NOMO-1 (cell line): Measurements from ENCODE around the gene ABCB8.

Source experiments
- DNase-seq, 2 experiments: peaks; one replicate each; lab custom pipeline; 2025; ENCODE audit not compliant: unreplicated experiment in 2 of 2; lab: John Stamatoyannopoulos, UW

The ABCB8 gene

GRCh38 chr7:151083071-151083823, 55.0 kb downstream of the ABCB8 start, which contains the start of gene TMUB1:
Gene TMUB1 (minus strand): TSS chr7:151083493. CDS start chr7:151082563, 930 bp downstream.
- peak; percentile 12 to 52 for DNase-seq

DNA sequence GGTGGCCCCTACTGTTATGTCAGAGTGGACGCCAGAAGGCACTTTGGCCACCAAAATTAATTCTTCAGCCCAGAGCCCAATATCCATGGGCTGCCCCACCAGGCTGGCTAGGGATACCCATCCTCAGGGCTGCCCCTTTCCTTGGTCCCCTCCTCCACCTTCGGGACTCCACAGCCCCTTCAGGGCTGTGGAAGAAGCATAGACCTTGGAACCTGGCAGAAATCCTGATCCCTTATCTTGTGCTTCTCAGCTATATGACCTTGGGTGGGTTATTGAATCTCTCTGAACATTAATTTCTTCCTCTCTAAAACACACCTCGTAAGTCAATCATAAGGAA, 55.5 kb downstream of the ABCB8 start:
- no peak for DNase-seq

GRCh38 chr7:151085329-151085690, 57.1 kb downstream of the ABCB8 start:
- DNase-seq, result no peak

- DNase-seq, result peak; percentile 22 to 27
Measured at GRCh38 chr7:151085691-151086620, 57.7 kb downstream of the ABCB8 start, which contains the start of gene AGAP3. Gene AGAP3 (plus strand): TSS chr7:151086475. CDS start chr7:151086742, 267 bp downstream.

DNA sequence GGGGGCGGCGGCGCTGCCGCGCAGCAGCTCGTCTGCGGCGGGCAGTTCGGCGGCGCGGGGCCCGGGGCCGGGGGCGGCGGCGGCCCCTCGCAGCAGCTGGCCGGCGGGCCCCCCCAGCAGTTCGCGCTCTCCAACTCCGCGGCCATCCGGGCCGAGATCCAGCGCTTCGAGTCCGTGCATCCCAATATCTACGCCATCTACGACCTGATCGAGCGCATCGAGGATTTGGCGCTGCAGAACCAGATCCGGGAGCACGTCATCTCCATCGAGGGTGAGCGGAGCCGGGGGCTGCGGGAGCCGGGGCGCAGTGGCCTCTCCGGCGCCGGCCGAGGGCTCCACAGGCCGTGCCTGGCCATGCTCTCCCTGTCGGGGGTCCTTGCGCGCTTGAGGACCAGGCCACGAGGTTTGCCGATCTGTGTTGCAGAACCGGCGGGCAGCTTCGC, 58.6 kb downstream of the ABCB8 start:
- DNase-seq, result no peak

- DNase-seq, result peak in 1 of 2 experiments; percentile 18
Measured at GRCh38 chr7:151087245-151088018, 59.2 kb downstream of the ABCB8 start.

DNA sequence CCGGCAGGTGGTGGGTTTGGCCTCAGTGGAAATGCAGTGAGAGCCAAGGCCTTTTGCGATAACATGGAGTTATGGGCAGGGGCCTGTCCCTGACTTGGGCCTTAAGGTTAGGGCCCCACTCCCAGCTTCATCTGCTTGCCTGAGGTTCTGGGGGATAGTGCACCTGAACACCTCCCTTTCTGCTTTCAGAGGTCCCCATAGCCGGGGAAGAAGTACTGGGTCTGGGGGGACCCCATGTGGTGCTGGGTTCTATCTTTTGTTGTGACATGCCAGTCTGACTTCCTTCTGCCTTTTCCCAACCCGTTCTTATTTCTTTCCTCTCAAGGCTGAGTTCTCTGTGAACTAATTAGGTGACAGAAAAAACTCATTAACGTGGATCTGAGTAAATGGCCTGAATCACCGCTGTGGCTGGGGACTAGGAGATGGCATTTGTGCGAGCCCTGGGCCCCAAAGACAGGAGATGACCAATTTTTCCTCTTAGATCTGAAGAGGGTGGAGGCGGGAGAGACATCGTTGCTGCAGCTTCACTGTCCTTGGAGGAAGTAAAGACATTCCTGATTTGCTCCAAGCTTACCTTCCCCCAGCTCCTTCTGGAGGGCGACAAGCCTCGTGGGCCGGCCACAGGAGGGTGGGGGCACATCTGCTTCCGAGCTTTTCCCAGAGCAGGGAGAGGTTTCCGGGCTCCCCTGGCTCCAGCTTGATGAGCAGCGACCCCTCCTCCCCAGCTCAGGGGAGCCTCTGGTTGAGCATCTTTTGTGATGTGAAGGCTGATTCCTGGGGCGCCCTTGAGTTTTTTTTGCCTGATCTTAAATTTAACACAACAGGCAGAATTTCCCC, 60.0 kb downstream of the ABCB8 start:
- no peak for DNase-seq

GRCh38 chr7:151088856-151089699, 60.8 kb downstream of the ABCB8 start:
- DNase-seq, result no peak

- no peak for DNase-seq
Measured at GRCh38 chr7:151089893-151090730, 61.9 kb downstream of the ABCB8 start.

- no peak for DNase-seq
Measured at GRCh38 chr7:151091003-151091402, 62.8 kb downstream of the ABCB8 start.

- no peak for DNase-seq
Measured at GRCh38 chr7:151091431-151091830, 63.2 kb downstream of the ABCB8 start.

DNA sequence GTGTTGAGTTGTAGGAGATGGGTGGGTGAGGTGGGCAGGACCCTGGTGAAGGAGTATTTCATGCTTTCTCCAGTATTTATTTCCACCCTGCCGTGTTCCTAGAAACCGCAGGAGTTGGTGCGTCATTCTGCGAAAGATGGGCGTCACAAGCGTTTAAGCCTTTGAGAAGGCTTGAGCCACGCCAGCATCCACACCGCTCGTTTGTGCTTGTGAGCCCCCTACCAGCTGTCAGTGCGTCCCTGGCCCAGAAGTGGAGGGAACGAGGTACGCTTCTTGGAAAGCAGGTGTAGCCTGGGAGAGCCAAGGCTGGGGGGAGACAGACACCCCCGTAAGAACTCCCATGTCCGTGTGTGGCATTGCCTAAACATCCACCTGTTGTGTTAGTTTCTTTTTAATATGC, 63.7 kb downstream of the ABCB8 start:
- no peak for DNase-seq

DNA sequence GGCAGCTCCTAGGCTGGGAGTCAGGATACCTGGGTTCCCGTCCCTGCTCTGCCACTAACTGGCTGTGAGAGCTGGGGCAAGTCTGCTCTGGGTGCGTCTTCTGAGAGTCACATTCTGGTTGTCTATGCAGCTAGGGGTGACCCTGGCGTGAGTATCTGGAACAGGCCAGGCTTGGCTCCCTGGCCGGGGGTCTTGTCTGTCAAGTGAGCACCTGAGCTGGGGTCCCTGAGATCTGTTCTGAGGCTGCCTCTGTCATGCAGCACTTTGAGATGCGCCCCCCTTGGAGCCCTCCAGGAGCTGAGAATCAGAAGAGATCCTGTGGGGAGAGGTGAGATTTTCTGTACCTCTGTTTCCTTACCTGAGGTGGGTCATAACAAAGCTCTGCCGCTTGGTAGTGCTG, 65.5 kb downstream of the ABCB8 start:
- no peak for DNase-seq

GRCh38 chr7:151094675-151095074, 66.4 kb downstream of the ABCB8 start:
- no peak for DNase-seq

- DNase-seq, result no peak
Measured at GRCh38 chr7:151095123-151095797, 67.0 kb downstream of the ABCB8 start.

- DNase-seq, result no peak
Measured at GRCh38 chr7:151095828-151096475, 67.7 kb downstream of the ABCB8 start.
